Dedifferentiated amniotic fluid mesenchymal stem cell (primary cell): Measurements from ENCODE around the gene KIAA1549.

ENCODE experiments used
- DNase-seq: peaks from one replicate; pipeline ENCODE4 v3.0.0-alpha.2; 2016; ENCODE audit errors: extremely low spot score

The KIAA1549 gene

GRCh38 chr7:138975343-138976104, 5.7 kb downstream of the KIAA1549 start:
- no peak for DNase-seq

GRCh38 chr7:138974675-138975292, 6.4 kb downstream of the KIAA1549 start:
- DNase-seq, result no peak

GRCh38 chr7:138974103-138974502, 7.1 kb downstream of the KIAA1549 start:
- no peak for DNase-seq

- DNase-seq, result no peak
Observed at GRCh38 chr7:138970952-138971351, 10.2 kb downstream of the KIAA1549 start.

GRCh38 chr7:138970446-138970845, 10.7 kb downstream of the KIAA1549 start:
- no peak for DNase-seq

- DNase-seq, result no peak
Observed at GRCh38 chr7:138967159-138967558, 14.0 kb downstream of the KIAA1549 start.

- no peak for DNase-seq
Observed at GRCh38 chr7:138964624-138965436, 16.4 kb downstream of the KIAA1549 start.

GRCh38 chr7:138963675-138964074, 17.5 kb downstream of the KIAA1549 start:
- DNase-seq, result no peak

GRCh38 chr7:138962561-138963270, 18.5 kb downstream of the KIAA1549 start:
- no peak for DNase-seq

- DNase-seq, result no peak
Observed at GRCh38 chr7:138961159-138961558, 20.0 kb downstream of the KIAA1549 start.

- DNase-seq, result no peak
Observed at GRCh38 chr7:138958391-138958956, 22.7 kb downstream of the KIAA1549 start.

GRCh38 chr7:138957753-138958390, 23.3 kb downstream of the KIAA1549 start:
- no peak for DNase-seq

GRCh38 chr7:138957217-138957616, 24.0 kb downstream of the KIAA1549 start:
- no peak for DNase-seq

- no peak for DNase-seq
Observed at GRCh38 chr7:138954545-138955475, 26.4 kb downstream of the KIAA1549 start.

- DNase-seq, result no peak
Observed at GRCh38 chr7:138952791-138953190, 28.4 kb downstream of the KIAA1549 start.

GRCh38 chr7:138951953-138952352, 29.2 kb downstream of the KIAA1549 start:
- DNase-seq, result no peak

- DNase-seq, result no peak
Observed at GRCh38 chr7:138949421-138950088, 31.6 kb downstream of the KIAA1549 start.

GRCh38 chr7:138948403-138948802, 32.8 kb downstream of the KIAA1549 start:
- DNase-seq, result no peak

GRCh38 chr7:138945821-138946220, 35.4 kb downstream of the KIAA1549 start:
- DNase-seq, result no peak
